Colonic mucosa (tissue), 4 donors: Measurements from ENCODE around the gene TRIM31. TPM values are rescaled to one million over a fixed set of nuclear protein-coding genes. Genes with fewer than 3 reads are reported as not detected.

Experiments
- DNase-seq: peaks from one replicate; pipeline ENCODE4 v3.0.0-alpha.2; 2020
- H3K27ac ChIP-seq: fragments of 200-600 bp; one replicate; pipeline ENCODE4 v1.8.0; 2021
- H3K27me3 ChIP-seq: fragments of 200-600 bp; one replicate; pipeline ENCODE4 v1.8.0; 2021
- H3K36me3 ChIP-seq: fragments of 200-600 bp; one replicate; pipeline ENCODE4 v1.8.0; 2021
- H3K4me1 ChIP-seq: fragments of 200-600 bp; one replicate; pipeline ENCODE4 v1.8.0; 2021; ENCODE audit warnings: mild to moderate bottlenecking
- H3K4me3 ChIP-seq: fragments of 200-600 bp; one replicate; pipeline ENCODE4 v1.8.0; 2021
- H3K9ac ChIP-seq, 2 donors: one replicate each; pipeline ENCODE4 v1.7.0; 2013; ENCODE audit warnings: control low read depth in 2 of 2, low read depth in 2 of 2, low read length in 2 of 2
- H3K9me3 ChIP-seq: fragments of 200-600 bp; one replicate; pipeline ENCODE4 v1.8.0; 2021
- intact Hi-C: fragments of 100-400 bp; cut with DNase I; formaldehyde crosslinking; loops from one replicate; pipeline ENCODE4 v1.14.1; 2022
- total RNA-seq, 2 donors: library from RNA; stranded (reverse); fragmentation: NEBNext Ultra II Directional in 1 of 2; extraction: Animal tissue kit (Norgen Biotek cat#: 25700) in 1 of 2; gene quantifications; one replicate each; pipeline ENCODE4 v1.2.1, GENCODE V29; 2021
- TF ChIP-seq, protein P1 (sequence below): fragments of 200-600 bp; IDR thresholded peaks from one replicate; pipeline ENCODE4 v1.8.0; 2022; ENCODE audit warnings: antibody characterized with exemption, mild to moderate bottlenecking
- donor health status: healthy.
- donor health status: DM: no; HTN: no; CAD: no.
- donor health status: DM: no; HTN: no; CAD: no.

The TRIM31 gene
- total RNA-seq, 2 donors from 2014 or later: 44.4 to 51.2 TPM

DNA sequence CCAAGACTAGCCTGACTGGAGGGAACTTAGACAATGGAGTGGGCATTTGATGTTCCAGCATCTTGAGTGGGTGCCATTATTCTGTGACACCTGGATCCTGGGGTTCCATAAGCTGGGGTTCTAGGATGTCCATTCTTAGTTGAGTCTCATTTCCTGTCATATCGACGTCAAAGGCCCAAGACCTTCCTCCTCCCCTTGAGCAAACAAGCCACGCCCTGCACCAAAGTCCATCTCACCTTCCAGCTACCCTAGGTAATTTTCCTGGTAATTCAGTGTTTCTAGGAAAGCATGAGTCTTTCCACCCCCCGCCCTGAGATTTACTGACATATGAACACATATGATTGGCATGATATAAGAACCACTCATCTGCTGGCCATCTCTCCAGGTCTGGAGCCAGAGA lies 22.9 kb upstream of the TRIM31 start, which contains the start of gene TRIM40:
Gene TRIM40, plus strand, starts transcription at position 384 of the 400 bp plus-strand sequence. CDS start 897 bp downstream, outside the sequence.
- Histone ChIP-seq H3K9ac (peak within 1 kb of the TSS in 1 of 2 donors; percentile 5), H3K9me3 (no peaks in the 10 kb centered on the region), H3K36me3 (no peaks in the 10 kb centered on the region), H3K4me3 (peak within 1 kb of the TSS; percentile 16), H3K4me1 (peaks cover 1% of the 10 kb centered on the region), H3K27me3 (no peaks in the 10 kb centered on the region), H3K27ac (peak within 1 kb of the TSS; percentile 41)
- TF ChIP-seq, protein P1, sequence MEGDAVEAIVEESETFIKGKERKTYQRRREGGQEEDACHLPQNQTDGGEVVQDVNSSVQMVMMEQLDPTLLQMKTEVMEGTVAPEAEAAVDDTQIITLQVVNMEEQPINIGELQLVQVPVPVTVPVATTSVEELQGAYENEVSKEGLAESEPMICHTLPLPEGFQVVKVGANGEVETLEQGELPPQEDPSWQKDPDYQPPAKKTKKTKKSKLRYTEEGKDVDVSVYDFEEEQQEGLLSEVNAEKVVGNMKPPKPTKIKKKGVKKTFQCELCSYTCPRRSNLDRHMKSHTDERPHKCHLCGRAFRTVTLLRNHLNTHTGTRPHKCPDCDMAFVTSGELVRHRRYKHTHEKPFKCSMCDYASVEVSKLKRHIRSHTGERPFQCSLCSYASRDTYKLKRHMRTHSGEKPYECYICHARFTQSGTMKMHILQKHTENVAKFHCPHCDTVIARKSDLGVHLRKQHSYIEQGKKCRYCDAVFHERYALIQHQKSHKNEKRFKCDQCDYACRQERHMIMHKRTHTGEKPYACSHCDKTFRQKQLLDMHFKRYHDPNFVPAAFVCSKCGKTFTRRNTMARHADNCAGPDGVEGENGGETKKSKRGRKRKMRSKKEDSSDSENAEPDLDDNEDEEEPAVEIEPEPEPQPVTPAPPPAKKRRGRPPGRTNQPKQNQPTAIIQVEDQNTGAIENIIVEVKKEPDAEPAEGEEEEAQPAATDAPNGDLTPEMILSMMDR: no peak
- intact Hi-C loops: loop anchor here (5.0 kb wide), 1 partner anchor 37 kb away; no protein-coding TSS in a partner anchor
- peak; percentile 86 for DNase-seq

DNA sequence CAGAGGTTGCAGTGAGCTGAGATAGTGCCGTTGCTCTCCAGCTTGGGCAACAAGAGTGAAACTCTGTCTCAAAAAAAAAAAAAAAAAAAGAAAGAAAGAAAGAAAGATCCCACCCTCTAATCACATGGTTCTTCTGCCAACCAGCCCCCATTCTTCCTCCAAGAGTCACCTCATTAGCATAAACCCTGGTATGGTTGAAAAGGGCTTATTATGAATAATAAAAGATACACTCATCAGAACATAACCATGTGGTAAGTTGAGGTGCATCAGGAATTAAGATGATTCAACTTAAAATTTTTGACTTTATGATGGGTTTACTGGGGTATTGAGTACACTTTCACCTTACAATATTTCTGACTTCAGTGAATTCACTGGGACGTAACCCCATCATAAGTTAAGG lies 22.3 kb upstream of the TRIM31 start:
- Histone ChIP-seq H3K4me3 (no peak overlapping the region), H3K9ac (no peak overlapping the region), H3K9me3 (no peaks in the 10 kb centered on the region), H3K4me1 (peaks cover 6% of the 10 kb centered on the region), H3K27ac (peak overlapping the region; percentile 41), H3K36me3 (no peaks in the 10 kb centered on the region), H3K27me3 (no peaks in the 10 kb centered on the region)
- TF ChIP-seq, protein P1: no peak
- peak; percentile 4 for DNase-seq
- intact Hi-C loops: loop anchor here (5.0 kb wide), 1 partner anchor 37 kb away; no protein-coding TSS in a partner anchor

DNA sequence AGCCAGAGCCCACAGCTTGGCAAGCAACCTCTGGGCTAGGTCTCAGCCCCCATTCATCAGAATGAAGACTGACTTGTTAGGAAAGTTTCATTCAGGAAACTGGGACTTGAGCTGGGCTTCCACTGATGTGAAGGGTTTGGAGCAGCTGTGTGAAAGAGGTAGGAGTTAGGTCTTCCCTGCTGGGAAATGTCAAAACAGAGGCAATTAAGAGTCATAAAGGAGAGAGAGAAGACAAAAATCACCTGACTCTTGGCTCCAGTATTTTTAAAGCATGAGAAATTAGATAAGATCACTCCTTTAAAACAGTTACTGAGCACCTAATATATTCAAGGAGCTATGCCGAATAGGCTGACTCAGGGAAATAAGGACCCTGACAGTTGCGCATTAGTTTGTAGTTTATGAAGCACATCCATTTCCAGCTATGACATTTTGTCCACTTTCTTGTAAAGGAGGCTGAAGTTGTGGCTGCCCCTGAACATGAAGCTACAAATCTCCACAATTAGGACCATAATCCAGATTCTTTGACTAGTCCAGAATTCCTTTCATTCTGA lies 19.1 kb upstream of the TRIM31 start:
- Histone ChIP-seq H3K9ac (no peak overlapping the region), H3K27ac (no peak overlapping the region), H3K4me3 (no peak overlapping the region), H3K4me1 (peaks cover 6% of the 10 kb centered on the region), H3K36me3 (no peaks in the 10 kb centered on the region), H3K9me3 (no peaks in the 10 kb centered on the region), H3K27me3 (no peaks in the 10 kb centered on the region)
- intact Hi-C loops: loop anchor here (2.0 kb wide), 1 partner anchor 27 kb away; no protein-coding TSS in a partner anchor
- no peak for DNase-seq
- TF ChIP-seq, protein P1: no peak

DNA sequence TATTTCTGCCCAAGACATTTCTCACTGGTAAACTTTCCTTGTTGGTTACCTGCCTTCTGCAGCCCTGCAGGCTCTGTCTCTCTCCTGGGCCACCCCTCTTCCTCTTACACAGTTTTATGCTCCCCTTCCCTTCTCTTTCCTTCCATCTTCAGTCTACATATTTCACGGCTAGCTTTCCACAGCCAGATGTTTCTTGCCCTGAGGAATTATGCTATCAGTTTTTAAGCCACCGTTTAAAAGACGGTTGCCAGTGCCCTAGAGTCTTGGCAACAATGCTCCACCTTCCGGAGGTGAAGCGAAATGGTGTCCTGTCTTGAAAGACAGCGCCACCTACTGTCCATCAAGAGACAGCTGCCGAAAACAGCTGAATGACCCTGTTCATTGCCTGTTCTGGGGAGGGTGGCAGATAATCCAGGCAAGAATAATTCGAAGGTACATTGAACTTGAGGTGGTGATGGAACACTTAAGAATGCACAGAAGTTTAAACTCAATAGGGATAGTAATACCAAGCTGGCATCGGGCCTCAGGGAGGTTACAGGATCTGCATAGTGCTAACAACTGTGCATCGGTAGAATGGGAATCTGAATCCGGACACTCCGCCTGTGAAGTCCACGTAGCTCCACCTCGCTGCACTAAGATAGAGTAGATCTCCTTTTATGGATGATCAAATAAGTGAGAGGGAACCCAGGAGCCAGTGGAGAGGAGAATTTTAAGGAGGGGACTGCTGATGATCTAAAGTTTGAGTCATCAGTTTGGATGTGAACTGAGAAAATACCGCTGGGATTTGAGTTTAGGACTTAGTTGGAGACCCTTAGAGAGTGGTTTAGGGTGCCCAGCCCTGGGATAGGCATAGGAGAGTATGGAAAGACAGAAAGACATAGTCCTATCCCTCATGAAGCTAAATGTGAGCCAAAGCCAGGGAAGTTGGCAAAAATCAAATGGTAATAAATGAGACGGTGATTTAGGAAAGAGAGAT lies 18.3 kb upstream of the TRIM31 start:
- Histone ChIP-seq H3K4me1 (peaks cover 6% of the 10 kb centered on the region), H3K4me3 (no peak overlapping the region)
- intact Hi-C loops: loop anchor here (2.0 kb wide), 1 partner anchor 26 kb away; no protein-coding TSS in a partner anchor

More for the DNA sequence above, 18.3 kb upstream of the TRIM31 start:
- H3K9ac ChIP-seq: peak overlapping the region in 1 of 2 donors; percentile 72
- TF ChIP-seq, protein P1: peak; percentile 97
- peak overlapping the region; percentile 84 for H3K27ac ChIP-seq
- H3K27me3 ChIP-seq: no peaks in the 10 kb centered on the region
- H3K9me3 ChIP-seq: no peaks in the 10 kb centered on the region
- no peaks in the 10 kb centered on the region for H3K36me3 ChIP-seq
- peak; percentile 78 for DNase-seq
